ENCODE results near the gene ADCY4. TPM values are rescaled to one million over a fixed set of nuclear protein-coding genes. Genes with fewer than 3 reads are reported as not detected.
A peak's percentile ranks its signal among the peaks of the same experiment; 100 is the strongest.

The ADCY4 gene
- total and polyA plus RNA-seq, 2 of the 13 experiments (the other 11 are each of a cell fraction or from before 2014, with no cell fraction given): 0.03 TPM; not detected in 1

GRCh38 chr14:24315807-24316596, 18.9 kb downstream of the ADCY4 start (continued):
- peak; percentile 96 for TF ChIP-seq ZNF280B (CRISPR knock-in tag; IDR thresholded peaks at IDR 0.05; ENCODE audit: borderline replicate concordance)
- peak; percentile 90 for TF ChIP-seq E2F1 (CRISPR knock-in tag; IDR thresholded peaks at IDR 0.05)
- no peak for TF ChIP-seq ZFP36 (IDR thresholded peaks at IDR 0.05; ENCODE audit: borderline replicate concordance, low read depth, low read length, partially characterized antibody)
- TF ChIP-seq USF2 (IDR thresholded peaks at IDR 0.05; ENCODE audit: low read depth, low read length): no peak; the same call in 1 of the 2 replicates
- peak; percentile 72; the same call in 1 of the 2 replicates for TF ChIP-seq USF2 (CRISPR knock-in tag; IDR thresholded peaks at IDR 0.05; ENCODE audit: borderline replicate concordance)
- TF ChIP-seq U2AF2 (IDR thresholded peaks at IDR 0.05; ENCODE audit: low read depth, low read length): no peak
- TF ChIP-seq CC2D1A (CRISPR knock-in tag; IDR thresholded peaks at IDR 0.05): no peak
- peak; percentile 27 for TF ChIP-seq TBL1XR1 (IDR thresholded peaks at IDR 0.05; ENCODE audit: borderline replicate concordance, low read length, partially characterized antibody)
- no peak for TF ChIP-seq ZBTB40 (IDR thresholded peaks at IDR 0.05)
- TF ChIP-seq ZBTB40 (CRISPR knock-in tag; IDR thresholded peaks at IDR 0.05): peak; percentile 95
- 0 out of 2 replicates have a peak, but pooled peaks have one; percentile 74 for TF ChIP-seq HNRNPL (IDR thresholded peaks at IDR 0.05; ENCODE audit: low read depth, low read length)
- TF ChIP-seq SNRNP70 (IDR thresholded peaks at IDR 0.05; ENCODE audit: low read depth, low read length): no peak
- TF ChIP-seq ZNF367 (CRISPR knock-in tag; IDR thresholded peaks at IDR 0.05; ENCODE audit: borderline replicate concordance): peak; percentile 98
- no peak for TF ChIP-seq NBN (conservative IDR thresholded peaks at IDR 0.05)
- peak; percentile 96 for TF ChIP-seq ZNF251 (CRISPR knock-in tag; IDR thresholded peaks at IDR 0.05)

Measured in HepG2 (cell line).